Endodermal cell (in vitro differentiated cells): ENCODE results near the gene NBEAL1. TPM values are rescaled to one million over a fixed set of nuclear protein-coding genes. Genes with fewer than 3 reads are reported as not detected.
"Not testable (repeated sequence)": the region's sequence is repeated elsewhere in the genome, so short reads cannot be mapped to it uniquely, and the experiment has no call there.

Source experiments
- DNase-seq: peaks from one replicate; pipeline ENCODE4 v3.0.0-alpha.2; 2017
- H3K27ac ChIP-seq: 2 replicates; pipeline ENCODE4 v1.5.1; 2013; ENCODE audit warnings: mild to moderate bottlenecking, low read depth, low read length, moderate library complexity
- H3K27me3 ChIP-seq: 2 replicates; pipeline ENCODE4 v1.6.1; 2013; ENCODE audit warnings: mild to moderate bottlenecking, low read length, moderate library complexity; ENCODE audit not compliant: insufficient read depth, control insufficient read depth, poor library complexity, severe bottlenecking
- H3K36me3 ChIP-seq: 2 replicates; pipeline ENCODE4 v1.7.0; 2013; ENCODE audit warnings: mild to moderate bottlenecking, low read length, moderate library complexity; ENCODE audit not compliant: control insufficient read depth, insufficient read depth
- H3K4me1 ChIP-seq: one replicate; pipeline ENCODE4 v1.7.0; 2013; ENCODE audit warnings: low read length; ENCODE audit not compliant: control insufficient read depth, insufficient read depth
- H3K4me3 ChIP-seq: 2 replicates; pipeline ENCODE4 v1.5.1; 2013; ENCODE audit warnings: mild to moderate bottlenecking, low read length, moderate library complexity
- H3K9ac ChIP-seq: 2 replicates; pipeline ENCODE4 v1.6.1; 2013; ENCODE audit warnings: mild to moderate bottlenecking, low read length, moderate library complexity; ENCODE audit not compliant: poor library complexity, severe bottlenecking; ENCODE audit errors: extremely low read depth
- H3K9me3 ChIP-seq: 2 replicates; pipeline ENCODE4 v1.6.1; 2013; ENCODE audit warnings: mild to moderate bottlenecking, low read length, moderate library complexity; ENCODE audit not compliant: control insufficient read depth
- H3K27ac Mint-ChIP-seq: 2 replicates; pipeline ENCODE4 v1.8.0; 2020; ENCODE audit warnings: mixed read lengths
- H3K27me3 Mint-ChIP-seq: 2 replicates; pipeline ENCODE4 v1.8.0; 2021; ENCODE audit warnings: mild to moderate bottlenecking, mixed read lengths; ENCODE audit not compliant: insufficient read depth
- H3K36me3 Mint-ChIP-seq: 2 replicates; pipeline ENCODE4 v1.8.0; 2020; ENCODE audit warnings: low read depth, mixed read lengths
- H3K4me1 Mint-ChIP-seq: 2 replicates; pipeline ENCODE4 v1.8.0; 2020; ENCODE audit warnings: mixed read lengths
- H3K4me3 Mint-ChIP-seq: 2 replicates; pipeline ENCODE4 v1.8.0; 2020; ENCODE audit warnings: mild to moderate bottlenecking, moderate library complexity, mixed read lengths
- H3K9me3 Mint-ChIP-seq: 2 replicates; pipeline ENCODE4 v1.8.0; 2020; ENCODE audit warnings: mild to moderate bottlenecking, mixed read lengths
- WGBS, 2 experiments: methylation state at CpG; one replicate each; pipeline versions ENCODE4 v1.1.5 to v1.1.7; 2013; ENCODE audit warnings: missing lambda C conversion rate in 2 of 2, mixed read lengths in 1 of 2; ENCODE audit not compliant: insufficient coverage in 1 of 2, insufficient read length in 1 of 2; 5-methylcytosine and 5-hydroxymethylcytosine counted together
- total RNA-seq, 2 donors: library from RNA; stranded (reverse); fragmentation: NEBNext Ultra II Directional in 1 of 2; extraction: Animal tissue kit (Norgen Biotek cat#: 25700) in 1 of 2; gene quantifications; 2 replicates in 1 of 2; 3 replicates in 1 of 2; pipeline ENCODE4 v1.2.1, GENCODE V29; 2021
- TF ChIP-seq, protein P1 (sequence below): fragments of 200-600 bp; sonication (generic); conservative IDR thresholded peaks from 2 replicates; pipeline ENCODE4 v1.5.0; 2021; ENCODE audit warnings: antibody characterized with exemption, mild to moderate bottlenecking

NBEAL1 gene
- total RNA-seq, 2 donors from 2014 or later: 18.2 to 20.1 TPM

DNA sequence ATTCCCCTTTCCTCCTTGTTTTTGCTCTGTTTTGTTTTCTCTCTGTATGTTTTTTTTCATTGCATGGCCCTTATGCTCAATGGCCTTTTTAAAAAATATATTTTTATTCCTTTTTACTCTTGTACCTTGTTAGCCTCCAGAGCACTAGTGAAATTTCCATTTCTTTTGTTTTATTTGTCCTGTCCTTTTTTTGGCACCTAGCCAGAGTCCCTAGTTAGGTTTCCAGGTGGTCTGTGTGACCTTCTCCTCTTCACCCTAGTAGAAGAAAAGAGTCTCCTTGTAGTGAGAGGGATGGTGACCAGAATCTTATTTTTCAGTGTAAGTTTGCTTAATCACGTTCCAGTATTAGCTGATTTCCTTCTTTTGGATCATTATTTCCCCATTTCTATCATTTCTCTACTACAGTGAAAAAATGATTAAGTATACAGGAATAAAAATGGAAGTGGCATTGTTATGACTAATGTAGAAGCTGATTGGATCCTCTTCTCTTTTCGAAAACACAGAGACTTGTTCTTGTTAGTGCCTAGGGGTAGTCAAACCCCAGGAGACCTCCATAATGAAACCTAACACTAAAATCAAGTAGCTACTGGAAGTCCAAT, 65.9 kb downstream of the NBEAL1 start:
- H3K4me3 Mint-ChIP-seq: no peak overlapping the region
- H3K9me3 ChIP-seq: no peaks in the 10 kb centered on the region
- no peaks in the 10 kb centered on the region for H3K27me3 ChIP-seq
- no peak overlapping the region for H3K9ac ChIP-seq
- no peaks in the 10 kb centered on the region for H3K9me3 Mint-ChIP-seq
- DNase-seq: no peak
- H3K27ac Mint-ChIP-seq: no peak overlapping the region
- peaks cover 17% of the 10 kb centered on the region for H3K36me3 Mint-ChIP-seq
- no peak overlapping the region for H3K4me3 ChIP-seq
- TF ChIP-seq, protein P1, sequence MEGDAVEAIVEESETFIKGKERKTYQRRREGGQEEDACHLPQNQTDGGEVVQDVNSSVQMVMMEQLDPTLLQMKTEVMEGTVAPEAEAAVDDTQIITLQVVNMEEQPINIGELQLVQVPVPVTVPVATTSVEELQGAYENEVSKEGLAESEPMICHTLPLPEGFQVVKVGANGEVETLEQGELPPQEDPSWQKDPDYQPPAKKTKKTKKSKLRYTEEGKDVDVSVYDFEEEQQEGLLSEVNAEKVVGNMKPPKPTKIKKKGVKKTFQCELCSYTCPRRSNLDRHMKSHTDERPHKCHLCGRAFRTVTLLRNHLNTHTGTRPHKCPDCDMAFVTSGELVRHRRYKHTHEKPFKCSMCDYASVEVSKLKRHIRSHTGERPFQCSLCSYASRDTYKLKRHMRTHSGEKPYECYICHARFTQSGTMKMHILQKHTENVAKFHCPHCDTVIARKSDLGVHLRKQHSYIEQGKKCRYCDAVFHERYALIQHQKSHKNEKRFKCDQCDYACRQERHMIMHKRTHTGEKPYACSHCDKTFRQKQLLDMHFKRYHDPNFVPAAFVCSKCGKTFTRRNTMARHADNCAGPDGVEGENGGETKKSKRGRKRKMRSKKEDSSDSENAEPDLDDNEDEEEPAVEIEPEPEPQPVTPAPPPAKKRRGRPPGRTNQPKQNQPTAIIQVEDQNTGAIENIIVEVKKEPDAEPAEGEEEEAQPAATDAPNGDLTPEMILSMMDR: no peak
- H3K4me1 Mint-ChIP-seq: no peaks in the 10 kb centered on the region
- 100% methylated on average over 1 of the region's 2 CpGs for WGBS, 2 experiments
- peaks cover 40% of the 10 kb centered on the region for H3K36me3 ChIP-seq
- H3K27ac ChIP-seq: no peak overlapping the region
- H3K4me1 ChIP-seq: no peaks in the 10 kb centered on the region
- H3K27me3 Mint-ChIP-seq: no peaks in the 10 kb centered on the region

DNA sequence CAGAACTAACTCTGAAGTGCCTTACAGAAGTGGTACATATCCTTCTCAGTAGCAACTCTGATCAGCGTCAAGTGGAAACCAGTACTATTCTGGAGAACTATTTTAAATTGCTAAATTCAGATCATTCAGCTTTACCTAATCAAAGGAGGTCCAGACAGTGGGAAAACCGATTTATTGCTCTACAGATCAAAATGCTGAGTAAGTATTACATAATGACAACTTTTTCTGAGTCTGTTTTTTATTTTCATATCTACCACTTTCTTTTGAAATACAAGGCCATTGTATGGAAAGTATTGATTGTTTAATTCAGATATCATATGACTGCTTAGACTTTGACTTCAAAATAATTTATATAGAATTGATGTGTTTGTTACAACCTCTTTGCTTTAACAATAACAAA, 68.7 kb downstream of the NBEAL1 start:
- Histone ChIP-seq H3K27me3 (no peaks in the 10 kb centered on the region), H3K9me3 (no peaks in the 10 kb centered on the region), H3K9ac (no peak overlapping the region), H3K4me1 (no peaks in the 10 kb centered on the region), H3K36me3 (peaks cover 45% of the 10 kb centered on the region), H3K4me3 (no peak overlapping the region), H3K27ac (no peak overlapping the region)
- no peak overlapping the region for H3K27ac Mint-ChIP-seq
- no peaks in the 10 kb centered on the region for H3K27me3 Mint-ChIP-seq
- no peak overlapping the region for H3K4me3 Mint-ChIP-seq
- no peak for DNase-seq
- H3K36me3 Mint-ChIP-seq: peaks cover 13% of the 10 kb centered on the region
- no peaks in the 10 kb centered on the region for H3K9me3 Mint-ChIP-seq
- WGBS, 2 experiments: 92% methylated on average over 2 of the region's 2 CpGs; no CpG with 5 or more reads in 1 of the 2 experiments
- H3K4me1 Mint-ChIP-seq: no peaks in the 10 kb centered on the region
- TF ChIP-seq, protein P1: no peak

DNA sequence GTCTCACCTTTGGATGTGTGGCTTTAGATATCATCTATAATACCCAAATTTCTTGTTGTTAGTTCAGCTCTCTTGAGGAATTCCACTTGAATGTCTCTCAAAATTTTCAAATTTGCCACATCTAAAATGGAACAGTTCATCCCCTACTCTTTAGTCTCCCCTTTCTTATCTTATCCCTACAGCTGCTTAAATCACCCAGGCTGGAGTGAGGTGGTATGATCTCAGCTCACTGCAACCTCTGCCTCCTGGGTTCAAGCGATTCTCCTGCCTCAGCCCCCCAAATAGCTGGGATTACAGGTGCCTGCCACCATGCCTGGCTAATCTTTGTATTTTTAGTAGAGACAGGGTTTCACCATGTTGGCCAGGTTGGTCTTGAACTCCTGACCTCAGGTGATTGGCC, 71.7 kb downstream of the NBEAL1 start:
- not testable (repeated sequence) for DNase-seq, H3K4me3 Mint-ChIP-seq, H3K9ac ChIP-seq, H3K27me3 Mint-ChIP-seq, H3K4me1 ChIP-seq, H3K36me3 Mint-ChIP-seq, H3K4me1 Mint-ChIP-seq, H3K9me3 ChIP-seq, H3K27me3 ChIP-seq, H3K27ac ChIP-seq, H3K4me3 ChIP-seq, H3K9me3 Mint-ChIP-seq
- 100% methylated on average over 1 of the region's 1 CpG; no CpG with 5 or more reads in 1 of the 2 experiments for WGBS, 2 experiments
- peak overlapping the region; percentile 19 for H3K27ac Mint-ChIP-seq
- H3K36me3 ChIP-seq: peaks cover 35% of the 10 kb centered on the region

DNA sequence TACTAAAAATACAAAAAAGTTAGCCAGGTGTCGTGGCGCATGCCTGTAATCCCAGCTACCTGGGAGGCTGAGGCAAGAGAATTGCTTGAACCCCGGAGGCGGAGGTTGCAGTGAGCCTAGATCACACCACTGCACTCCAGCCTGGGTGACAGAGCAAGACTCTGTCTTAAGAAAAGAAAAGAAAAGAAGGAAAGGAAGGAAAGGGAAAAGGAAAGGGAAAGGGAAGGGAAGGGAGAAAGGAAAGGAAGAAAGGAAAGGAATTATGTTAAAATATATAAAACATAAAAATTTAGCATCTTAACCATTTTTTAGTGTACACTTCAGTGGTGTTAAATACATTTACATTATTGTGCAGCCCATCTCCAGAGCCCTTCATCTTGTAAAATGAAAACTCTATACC, 76.0 kb downstream of the NBEAL1 start:
- H3K27ac Mint-ChIP-seq, H3K4me3 Mint-ChIP-seq, H3K9me3 Mint-ChIP-seq, H3K9me3 ChIP-seq, H3K27me3 Mint-ChIP-seq, H3K4me1 Mint-ChIP-seq, H3K4me1 ChIP-seq, H3K36me3 Mint-ChIP-seq, DNase-seq, H3K4me3 ChIP-seq, H3K27me3 ChIP-seq, H3K9ac ChIP-seq, H3K27ac ChIP-seq: not testable (repeated sequence)
- peaks cover 17% of the 10 kb centered on the region for H3K36me3 ChIP-seq
- WGBS, 2 experiments: 93 to 97% methylated on average over 4 of the region's 4 CpGs
